HG03439 (cell line): ENCODE measurements around the gene TEX26.

Experiments
- ATAC-seq: cut with Tn5 transposase; IDR thresholded peaks from one replicate; pipeline ENCODE4 v1.9.1; 2021; ENCODE audit warnings: mild to moderate bottlenecking, moderate library complexity; ENCODE audit not compliant: unreplicated experiment

TEX26 gene

GRCh38 chr13:30932481-30933353 lies at the start of gene TEX26:
TSS of gene TEX26 (plus strand) at chr13:30932656. CDS start at chr13:30932716, 60 bp downstream.
- no peak for ATAC-seq

GRCh38 chr13:30882996-30883766 lies 49.3 kb upstream of the TEX26 start:
- no peak for ATAC-seq

- ATAC-seq, result no peak
Observed at GRCh38 chr13:30884543-30884942, 47.9 kb upstream of the TEX26 start.

GRCh38 chr13:30889196-30889690 lies 43.2 kb upstream of the TEX26 start:
- no peak for ATAC-seq

- no peak for ATAC-seq
Observed at GRCh38 chr13:30892966-30893365, 39.5 kb upstream of the TEX26 start.

GRCh38 chr13:30895773-30896172 lies 36.7 kb upstream of the TEX26 start:
- ATAC-seq, result no peak

- ATAC-seq, result no peak
Observed at GRCh38 chr13:30898070-30898469, 34.4 kb upstream of the TEX26 start.

- ATAC-seq, result no peak
Observed at GRCh38 chr13:30898678-30899241, 33.7 kb upstream of the TEX26 start.

GRCh38 chr13:30900436-30900835 lies 32.0 kb upstream of the TEX26 start:
- ATAC-seq, result no peak

GRCh38 chr13:30900952-30901749 lies 31.3 kb upstream of the TEX26 start:
- ATAC-seq, result no peak

- no peak for ATAC-seq
Observed at GRCh38 chr13:30904043-30904442, 28.4 kb upstream of the TEX26 start.

GRCh38 chr13:30905932-30906383 lies 26.5 kb upstream of the TEX26 start, which contains the start of gene MEDAG:
TSS of gene MEDAG (plus strand) at chr13:30906271. CDS start at chr13:30906516, 245 bp downstream.
- no peak for ATAC-seq

- no peak for ATAC-seq
Observed at GRCh38 chr13:30906411-30907051, 25.9 kb upstream of the TEX26 start.

- no peak for ATAC-seq
Observed at GRCh38 chr13:30907121-30907861, 25.2 kb upstream of the TEX26 start.

- no peak for ATAC-seq
Observed at GRCh38 chr13:30908416-30908980, 24.0 kb upstream of the TEX26 start.

GRCh38 chr13:30910676-30911075 lies 21.8 kb upstream of the TEX26 start:
- no peak for ATAC-seq

- no peak for ATAC-seq
Observed at GRCh38 chr13:30915691-30916541, 16.5 kb upstream of the TEX26 start.

- ATAC-seq, result no peak
Observed at GRCh38 chr13:30916991-30917390, 15.5 kb upstream of the TEX26 start.
